GM18508 (cell line): Measurements from ENCODE around the gene MROH2B.

Experiments
- ATAC-seq: cut with Tn5 transposase; IDR thresholded peaks from one replicate; pipeline ENCODE4 v1.9.1; 2021; ENCODE audit warnings: moderate number of reproducible peaks; ENCODE audit not compliant: insufficient read depth, unreplicated experiment

MROH2B gene

DNA sequence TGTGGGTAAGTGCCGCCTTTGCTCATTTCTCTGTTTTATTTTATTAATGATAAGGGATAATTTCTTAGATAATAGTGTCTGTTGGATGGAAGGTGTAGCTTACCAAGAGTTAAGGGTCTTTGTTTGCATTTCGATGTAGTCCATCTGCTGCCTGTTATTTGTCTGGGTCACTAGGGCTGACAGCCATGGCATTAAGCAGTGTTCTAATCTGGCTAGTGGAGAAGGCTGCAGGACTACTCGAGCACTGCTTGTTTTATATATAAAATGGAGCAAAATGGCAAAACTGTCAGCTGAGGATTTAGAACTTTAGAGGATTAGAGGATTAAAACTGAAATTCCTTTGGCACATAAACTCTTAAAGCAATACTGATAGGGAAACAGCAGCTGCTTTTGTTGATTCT, 94.3 kb downstream of the MROH2B start:
- no peak for ATAC-seq

- ATAC-seq = no peak
Measured at GRCh38 chr5:40976041-40976440, 95.1 kb downstream of the MROH2B start.

DNA sequence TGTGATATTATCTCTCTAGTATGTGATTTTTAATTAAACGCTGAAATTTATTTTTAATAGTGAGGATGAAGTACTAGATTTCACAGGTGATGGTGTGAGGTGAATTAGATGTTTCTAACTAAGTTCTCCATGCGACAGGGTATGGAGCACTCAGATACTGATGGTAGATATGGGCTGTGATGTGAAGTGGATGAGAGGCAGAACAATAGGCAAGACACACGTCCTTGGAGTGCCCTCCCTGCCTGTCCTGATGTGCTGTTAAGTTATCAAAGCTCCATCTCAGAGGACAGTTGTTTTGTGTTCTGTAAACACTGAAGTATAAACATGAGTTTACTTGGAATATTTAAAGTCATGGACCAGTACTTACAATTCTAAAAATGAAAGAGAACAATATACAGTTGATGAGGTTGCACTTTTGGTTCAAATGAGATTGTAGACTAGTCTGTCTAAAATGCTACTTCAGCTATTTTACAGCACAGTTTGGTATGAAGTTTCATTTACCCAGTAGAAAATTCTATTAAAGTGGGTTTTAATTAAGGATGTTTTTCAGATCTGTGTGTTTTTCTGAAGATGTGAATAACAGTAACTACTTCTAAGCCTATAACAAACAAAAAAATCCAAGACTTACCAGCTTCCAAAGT, 97.7 kb downstream of the MROH2B start:
- ATAC-seq = no peak

- ATAC-seq = no peak
Measured at GRCh38 chr5:40972434-40972833, 98.7 kb downstream of the MROH2B start.

- no peak for ATAC-seq
Measured at GRCh38 chr5:40962207-40962955, 108.8 kb downstream of the MROH2B start.

DNA sequence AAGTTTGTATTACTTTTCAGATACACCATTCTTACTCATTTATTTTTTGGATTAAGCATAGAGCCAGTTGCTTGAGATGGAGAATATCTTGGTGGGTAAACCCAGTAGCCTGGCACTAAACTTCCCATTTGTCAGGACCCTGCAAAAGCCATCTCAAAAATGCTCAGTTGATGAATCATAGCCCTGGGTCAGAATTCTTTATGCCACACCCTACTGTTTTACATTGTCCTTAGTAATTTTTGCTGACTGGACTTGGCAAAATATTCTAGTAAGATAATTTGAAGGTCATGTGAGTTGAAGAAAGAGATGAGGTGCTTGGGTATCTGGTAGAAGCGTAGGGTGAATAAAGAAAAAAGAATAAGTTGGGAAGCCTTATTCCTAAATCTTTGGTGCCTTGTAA, 111.1 kb downstream of the MROH2B start:
- no peak for ATAC-seq

GRCh38 chr5:40958811-40959210, 112.3 kb downstream of the MROH2B start:
- no peak for ATAC-seq

- ATAC-seq = no peak
Measured at GRCh38 chr5:40957048-40957447, 114.1 kb downstream of the MROH2B start.

GRCh38 chr5:40955313-40955712, 115.8 kb downstream of the MROH2B start:
- ATAC-seq = no peak
